B cell (primary cell): Measurements from ENCODE around the gene FKBP1A. TPM values are rescaled to one million over a fixed set of nuclear protein-coding genes. Genes with fewer than 3 reads are reported as not detected.

Experiments used
- ATAC-seq: fragments of 200-7000 bp; cut with Tn5 transposase; one replicate; pipeline ENCODE4 v1.10.0; 2021; ENCODE audit warnings: low read depth, mild to moderate bottlenecking, moderate number of reproducible peaks, moderate library complexity
- CTCF ChIA-PET: fragments of 350-600 bp; sonication (Branson Sonifier 250); formaldehyde crosslinking; loops from one replicate; lab custom pipeline; 2021; ENCODE audit warnings: antibody characterized with exemption, inconsistent platforms; lab: Charles Lee
- POLR2A ChIA-PET: fragments of 350-600 bp; sonication (Branson Sonifier 250); formaldehyde crosslinking; loops from one replicate; lab custom pipeline; 2021; ENCODE audit warnings: antibody characterized with exemption; lab: Charles Lee
- DNase-seq: peaks from one replicate; pipeline ENCODE4 v3.0.0; 2013
- H2AFZ ChIP-seq: 2 replicates; pipeline ENCODE4 v1.6.1; 2012; ENCODE audit warnings: mild to moderate bottlenecking, low read depth, low read length; ENCODE audit not compliant: insufficient read depth, poor library complexity, severe bottlenecking
- H3K27ac ChIP-seq, 2 donors: 1 replicate in 1 of 2; 2 replicates in 1 of 2; pipeline ENCODE4 v1.5.1; 2012 to 2013; ENCODE audit warnings: low read length in 2 of 2, mild to moderate bottlenecking in 2 of 2, moderate library complexity in 1 of 2
- H3K27me3 ChIP-seq, 4 experiments: fragments of 200-600 bp in 1 of 4; sonication (generic) in 1 of 4; replicated peaks in 1 of 4; 1 replicate in 2 of 4; 2 replicates in 2 of 4; pipeline versions ENCODE4 v1.6.1 to v1.7.0; 2013 to 2016; ENCODE audit warnings: low read length in 3 of 4, mild to moderate bottlenecking in 2 of 4, mixed read lengths in 1 of 4, moderate library complexity in 1 of 4; ENCODE audit not compliant: insufficient read depth in 4 of 4, control insufficient read depth in 3 of 4; ENCODE audit errors: control extremely low read depth in 1 of 4
- H3K36me3 ChIP-seq, 2 experiments: replicated peaks in 1 of 2; 1 replicate in 1 of 2; 2 replicates in 1 of 2; pipeline versions ENCODE4 v1.6.1 to v1.7.1; 2013; ENCODE audit warnings: low read length in 1 of 2; ENCODE audit not compliant: insufficient read depth in 2 of 2, control insufficient read depth in 1 of 2; ENCODE audit errors: control extremely low read depth in 1 of 2, extremely low read depth in 1 of 2
- H3K4me1 ChIP-seq, 2 donors: fragments of 200-600 bp in 1 of 2; sonication (generic) in 1 of 2; 1 replicate in 1 of 2; 2 replicates in 1 of 2; pipeline versions ENCODE4 v1.5.1 to v1.6.1; 2013 to 2017; ENCODE audit warnings: low read length in 2 of 2; ENCODE audit not compliant: control insufficient read depth in 2 of 2, insufficient read depth in 2 of 2
- H3K4me2 ChIP-seq: replicated peaks from 2 replicates; pipeline ENCODE3; 2012; ENCODE audit warnings: mild to moderate bottlenecking, low read depth, low read length; ENCODE audit not compliant: poor library complexity, severe bottlenecking
- H3K4me3 ChIP-seq, 5 experiments: fragments of 200-600 bp in 1 of 5; sonication (generic) in 1 of 5; 1 replicate in 3 of 5; 2 replicates in 2 of 5; pipeline versions ENCODE4 v1.5.1 to v1.7.0; 2011 to 2016; ENCODE audit warnings: low read length in 4 of 5, mild to moderate bottlenecking in 4 of 5, low read depth in 2 of 5, control low read depth in 1 of 5, moderate library complexity in 1 of 5; ENCODE audit not compliant: insufficient read depth in 1 of 5; ENCODE audit errors: control extremely low read depth in 1 of 5, extremely low read depth in 1 of 5
- H3K79me2 ChIP-seq: fragments of 200-600 bp; sonication (generic); one replicate; pipeline ENCODE4 v1.6.0; 2016; ENCODE audit warnings: low read length; ENCODE audit not compliant: control insufficient read depth, insufficient read depth
- H3K9ac ChIP-seq: fragments of 200-600 bp; sonication (generic); 2 replicates; pipeline ENCODE4 v1.6.1; 2017; ENCODE audit warnings: mild to moderate bottlenecking, low read length, moderate library complexity
- H3K9me3 ChIP-seq, 3 donors: one replicate each; pipeline versions ENCODE4 v1.6.1 to v1.7.1; 2013; ENCODE audit warnings: low read length in 2 of 3; ENCODE audit not compliant: control insufficient read depth in 2 of 3, insufficient read depth in 1 of 3; ENCODE audit errors: control extremely low read depth in 1 of 3
- H4K20me1 ChIP-seq: 2 replicates; pipeline ENCODE4 v1.6.0; 2012; ENCODE audit warnings: mild to moderate bottlenecking, low read length; ENCODE audit not compliant: insufficient read depth, control insufficient read depth, poor library complexity, severe bottlenecking
- H3K27ac Mint-ChIP-seq: one replicate; pipeline ENCODE4 v1.8.0; 2021; ENCODE audit warnings: mixed read lengths
- H3K27me3 Mint-ChIP-seq: one replicate; pipeline ENCODE4 v1.8.0; 2021; ENCODE audit warnings: mixed read lengths
- H3K4me1 Mint-ChIP-seq: one replicate; pipeline ENCODE4 v1.8.0; 2021; ENCODE audit warnings: mixed read lengths
- H3K4me3 Mint-ChIP-seq: one replicate; pipeline ENCODE4 v1.8.0; 2021; ENCODE audit warnings: mixed read lengths
- H3K9me3 Mint-ChIP-seq: one replicate; pipeline ENCODE4 v1.8.0; 2022; ENCODE audit warnings: mixed read lengths; ENCODE audit not compliant: insufficient read depth
- EZH2 ChIP-seq: IDR thresholded peaks from 2 replicates; pipeline ENCODE4 v1.6.1; 2012; ENCODE audit warnings: borderline replicate concordance, low read depth, mild to moderate bottlenecking, moderate library complexity, low read length; ENCODE audit not compliant: insufficient read depth, poor library complexity, severe bottlenecking
- WGBS: methylation state at CpG from one replicate; pipeline ENCODE4 v1.1.5; 2013; ENCODE audit warnings: missing lambda C conversion rate; ENCODE audit not compliant: insufficient coverage; 5-methylcytosine and 5-hydroxymethylcytosine counted together
- intact Hi-C: fragments of 100-400 bp; cut with micrococcal nuclease; formaldehyde crosslinking; loops from one replicate; pipeline ENCODE4 v1.10.0; 2022
- polyA plus RNA-seq: library from polyadenylated mRNA; depleted of rRNA; stranded (reverse); fragments of >200 nt; gene quantifications from 2 replicates; pipeline ENCODE4 v1.2.3, GENCODE V29; 2012
- total RNA-seq, 2 donors: library from RNA; stranded (reverse); fragments of 120-200 nt in 1 of 2; gene quantifications; 1 replicate in 1 of 2; 2 replicates in 1 of 2; pipeline versions ENCODE4 v1.2.3 to v1.2.4, GENCODE V29; 2013 to 2022
- TF ChIP-seq, protein P1 (sequence below): fragments of 200-600 bp; IDR thresholded peaks from one replicate; pipeline ENCODE4 v1.8.0; 2022; ENCODE audit warnings: antibody characterized with exemption, mild to moderate bottlenecking

FKBP1A gene
- total and polyA plus RNA-seq, 2 donors (not counting 1 experiment from before 2014, with no cell fraction given) = 86.3 to 86.7 TPM

GRCh38 chr20:1322511-1323245 lies 70.2 kb downstream of the FKBP1A start:
- Histone ChIP-seq H3K4me2 (no peak overlapping the region), H3K79me2 (peaks cover 24% of the 10 kb centered on the region), H2AFZ (no peak overlapping the region), H3K4me3 (no peak overlapping the region), H3K9me3 (no peaks in the 10 kb centered on the region), H3K36me3 (no peaks in the 10 kb centered on the region), H3K4me1 (peaks cover 17 to 18% of the 10 kb centered on the region in 2 donors), H3K27me3 (no peaks in the 10 kb centered on the region), H3K27ac (no peak overlapping the region), H3K9ac (no peak overlapping the region), H4K20me1 (no peaks in the 10 kb centered on the region)
- peaks cover 8% of the 10 kb centered on the region for H3K4me1 Mint-ChIP-seq
- H3K9me3 Mint-ChIP-seq = no peaks in the 10 kb centered on the region
- TF ChIP-seq, protein P1, sequence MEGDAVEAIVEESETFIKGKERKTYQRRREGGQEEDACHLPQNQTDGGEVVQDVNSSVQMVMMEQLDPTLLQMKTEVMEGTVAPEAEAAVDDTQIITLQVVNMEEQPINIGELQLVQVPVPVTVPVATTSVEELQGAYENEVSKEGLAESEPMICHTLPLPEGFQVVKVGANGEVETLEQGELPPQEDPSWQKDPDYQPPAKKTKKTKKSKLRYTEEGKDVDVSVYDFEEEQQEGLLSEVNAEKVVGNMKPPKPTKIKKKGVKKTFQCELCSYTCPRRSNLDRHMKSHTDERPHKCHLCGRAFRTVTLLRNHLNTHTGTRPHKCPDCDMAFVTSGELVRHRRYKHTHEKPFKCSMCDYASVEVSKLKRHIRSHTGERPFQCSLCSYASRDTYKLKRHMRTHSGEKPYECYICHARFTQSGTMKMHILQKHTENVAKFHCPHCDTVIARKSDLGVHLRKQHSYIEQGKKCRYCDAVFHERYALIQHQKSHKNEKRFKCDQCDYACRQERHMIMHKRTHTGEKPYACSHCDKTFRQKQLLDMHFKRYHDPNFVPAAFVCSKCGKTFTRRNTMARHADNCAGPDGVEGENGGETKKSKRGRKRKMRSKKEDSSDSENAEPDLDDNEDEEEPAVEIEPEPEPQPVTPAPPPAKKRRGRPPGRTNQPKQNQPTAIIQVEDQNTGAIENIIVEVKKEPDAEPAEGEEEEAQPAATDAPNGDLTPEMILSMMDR = no peak
- TF ChIP-seq EZH2 = no peak
- DNase-seq (no peak), ATAC-seq (no peak)
- intact Hi-C loops = loop anchor here (10.0 kb wide), 1 partner anchor 778 kb away; the partner anchor contains the start of gene CSNK2A1
- ChIA-PET POLR2A (no interaction called here), CTCF (interaction anchor here (1.0 to 1.7 kb wide), 5 partner anchors 10 to 181 kb away, joined by 3 to 14 read pairs (median 7); partner anchors contain the start of gene NSFL1C)
- no peaks in the 10 kb centered on the region for H3K27me3 Mint-ChIP-seq
- H3K4me3 Mint-ChIP-seq = no peak overlapping the region
- 76% methylated on average over 6 of the region's 11 CpGs for WGBS
- H3K27ac Mint-ChIP-seq = no peak overlapping the region

GRCh38 chr20:1321654-1321939 lies 71.3 kb downstream of the FKBP1A start:
- Mint-ChIP-seq H3K4me1 (no peaks in the 10 kb centered on the region), H3K4me3 (no peak overlapping the region), H3K27me3 (no peaks in the 10 kb centered on the region), H3K9me3 (no peaks in the 10 kb centered on the region), H3K27ac (no peak overlapping the region)
- no peak overlapping the region for H3K27ac ChIP-seq
- DNase-seq (no peak), ATAC-seq (no peak)
- H3K27me3 ChIP-seq = no peaks in the 10 kb centered on the region
- intact Hi-C loops = loop anchor here (10.0 kb wide), 1 partner anchor 777 kb away; the partner anchor contains the start of gene CSNK2A1
- 82% methylated on average over 4 of the region's 4 CpGs for WGBS
- no peak overlapping the region for H3K4me3 ChIP-seq
- peaks cover 16 to 18% of the 10 kb centered on the region in 2 donors for H3K4me1 ChIP-seq
- no peaks in the 10 kb centered on the region for H3K9me3 ChIP-seq
- peaks cover 13% of the 10 kb centered on the region for H3K79me2 ChIP-seq
- ChIA-PET CTCF (interaction anchor here (1.0 to 1.7 kb wide), 5 partner anchors 9 to 182 kb away, joined by 3 to 14 read pairs (median 6); partner anchors contain the start of gene NSFL1C), POLR2A (no interaction called here)
- H3K4me2 ChIP-seq = no peak overlapping the region
- no peaks in the 10 kb centered on the region for H3K36me3 ChIP-seq
- TF ChIP-seq, protein P1 = no peak
- no peak for TF ChIP-seq EZH2
- no peaks in the 10 kb centered on the region for H4K20me1 ChIP-seq
- H2AFZ ChIP-seq = no peak overlapping the region
- no peak overlapping the region for H3K9ac ChIP-seq
